K562 (cell line): ENCODE measurements around the gene TIAM1.

ENCODE experiments used
- CTBP1 ChIP-seq: fragments of 450-650 bp; IDR thresholded peaks from 2 replicates; pipeline ENCODE4 v1.6.1; 2016; ENCODE audit warnings: borderline replicate concordance
- DPF2 ChIP-seq: fragments of 450-650 bp; IDR thresholded peaks from 2 replicates; pipeline ENCODE4 v1.6.1; 2016
- EGR1 ChIP-seq: fragments of 450-650 bp; conservative IDR thresholded peaks from 2 replicates; pipeline ENCODE4 v1.6.1; 2017; ENCODE audit warnings: mild to moderate bottlenecking
- JUN ChIP-seq, 2 experiments: sonication (generic) in 1 of 2; formaldehyde crosslinking in 1 of 2; IDR thresholded peaks; 2 replicates each; pipeline versions ENCODE4 v1.6.1 to v1.8.0; 2012 to 2022; ENCODE audit warnings: borderline replicate concordance in 2 of 2, mild to moderate bottlenecking in 2 of 2, improper control_type of control experiment in 1 of 2, low read depth in 1 of 2, low read length in 1 of 2, missing genetic modification reagents in 1 of 2
- MECOM ChIP-seq: fragments of 250-450 bp; sonication (Bioruptor Pico); IDR thresholded peaks from 2 replicates; pipeline ENCODE4 v1.8.0; 2022; ENCODE audit warnings: inconsistent platforms
- MYBL2 ChIP-seq, 2 experiments: fragments of 450-650 bp in 1 of 2; sonication (generic) in 1 of 2; formaldehyde crosslinking in 1 of 2; IDR thresholded peaks; 2 replicates each; pipeline versions ENCODE4 v1.6.1 to v1.8.1; 2017 to 2022; ENCODE audit warnings: borderline replicate concordance in 1 of 2, inconsistent platforms in 1 of 2, low read depth in 1 of 2, mild to moderate bottlenecking in 1 of 2, missing genetic modification reagents in 1 of 2, moderate library complexity in 1 of 2
- NCOA2 ChIP-seq, 2 experiments: fragments of 450-650 bp; IDR thresholded peaks; 2 replicates each; pipeline ENCODE4 v1.6.1; 2018; ENCODE audit warnings: mild to moderate bottlenecking in 2 of 2, moderate library complexity in 1 of 2; ENCODE audit not compliant: partially characterized antibody in 2 of 2
- POLR2A ChIP-seq: fragments of 450-650 bp; conservative IDR thresholded peaks from 2 replicates; pipeline ENCODE4 v1.6.1; 2016
- POLR2AphosphoS5 ChIP-seq: IDR thresholded peaks from 2 replicates; pipeline ENCODE4 v1.6.1; 2011; ENCODE audit warnings: mild to moderate bottlenecking, low read depth, low read length, moderate library complexity; ENCODE audit not compliant: control insufficient read depth, insufficient read depth
- TAF1 ChIP-seq: IDR thresholded peaks from 2 replicates; pipeline ENCODE4 v1.6.1; 2011; ENCODE audit warnings: mild to moderate bottlenecking, low read length, moderate library complexity; ENCODE audit not compliant: insufficient read depth, control insufficient read depth, severe bottlenecking; ENCODE audit errors: extremely low read depth
- TBL1XR1 ChIP-seq, 2 experiments: IDR thresholded peaks; 2 replicates each; pipeline ENCODE4 v1.6.1; 2012; ENCODE audit warnings: improper control_type of control experiment in 2 of 2, low read length in 2 of 2, mild to moderate bottlenecking in 1 of 2
- TF ChIP-seq, protein P1 (sequence below): fragments of 450-650 bp; formaldehyde crosslinking; IDR thresholded peaks from 2 replicates; pipeline ENCODE4 v1.4.0; 2020; ENCODE audit warnings: mild to moderate bottlenecking, moderate library complexity
- TF ChIP-seq, protein P2 (sequence below), 2 experiments: IDR thresholded peaks; 2 replicates each; pipeline ENCODE4 v1.6.1; 2011; ENCODE audit warnings: borderline replicate concordance in 1 of 2, control low read depth in 1 of 2, low read depth in 1 of 2, low read length in 1 of 2, mild to moderate bottlenecking in 1 of 2, mixed read lengths in 1 of 2, moderate library complexity in 1 of 2; ENCODE audit not compliant: insufficient read depth in 1 of 2, insufficient read length in 1 of 2, poor library complexity in 1 of 2, severe bottlenecking in 1 of 2; ENCODE audit errors: extremely low read depth in 1 of 2

DNA sequence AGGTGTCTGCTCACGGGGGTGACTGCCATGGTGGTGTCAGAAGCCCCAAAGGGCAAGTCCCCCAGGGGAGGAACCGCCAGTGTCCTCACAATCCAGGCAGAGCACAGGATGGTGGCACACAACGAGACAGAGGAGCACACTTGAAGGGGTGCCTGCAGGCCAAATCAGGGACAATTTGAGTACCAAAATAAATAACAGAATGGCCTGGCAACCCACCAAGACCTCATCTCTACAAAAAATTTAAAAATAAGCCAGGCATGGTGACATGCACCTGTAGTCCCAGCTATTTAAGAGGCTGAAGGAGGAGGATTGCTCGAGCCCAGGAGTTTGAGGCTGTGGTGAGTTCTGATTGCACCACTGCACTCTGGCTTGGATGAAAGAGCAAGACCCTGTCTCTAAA is 38.2 kb downstream of the TIAM1 start:
- no peak for TF ChIP-seq POLR2A
- TF ChIP-seq, protein P1, sequence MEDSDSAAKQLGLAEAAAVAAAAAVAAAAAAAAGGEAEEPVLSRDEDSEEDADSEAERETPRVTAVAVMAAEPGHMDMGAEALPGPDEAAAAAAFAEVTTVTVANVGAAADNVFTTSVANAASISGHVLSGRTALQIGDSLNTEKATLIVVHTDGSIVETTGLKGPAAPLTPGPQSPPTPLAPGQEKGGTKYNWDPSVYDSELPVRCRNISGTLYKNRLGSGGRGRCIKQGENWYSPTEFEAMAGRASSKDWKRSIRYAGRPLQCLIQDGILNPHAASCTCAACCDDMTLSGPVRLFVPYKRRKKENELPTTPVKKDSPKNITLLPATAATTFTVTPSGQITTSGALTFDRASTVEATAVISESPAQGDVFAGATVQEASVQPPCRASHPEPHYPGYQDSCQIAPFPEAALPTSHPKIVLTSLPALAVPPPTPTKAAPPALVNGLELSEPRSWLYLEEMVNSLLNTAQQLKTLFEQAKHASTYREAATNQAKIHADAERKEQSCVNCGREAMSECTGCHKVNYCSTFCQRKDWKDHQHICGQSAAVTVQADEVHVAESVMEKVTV (CRISPR knock-in tag) = no peak
- TF ChIP-seq POLR2AphosphoS5 = no peak
- no peak for TF ChIP-seq CTBP1
- no peak for TF ChIP-seq JUN (IDR thresholded peaks at IDR 0.05; ENCODE audit: borderline replicate concordance, low read depth, low read length)
- no peak for TF ChIP-seq JUN (CRISPR knock-in tag; IDR thresholded peaks at IDR 0.05; ENCODE audit: borderline replicate concordance)
- TF ChIP-seq, protein P2, sequence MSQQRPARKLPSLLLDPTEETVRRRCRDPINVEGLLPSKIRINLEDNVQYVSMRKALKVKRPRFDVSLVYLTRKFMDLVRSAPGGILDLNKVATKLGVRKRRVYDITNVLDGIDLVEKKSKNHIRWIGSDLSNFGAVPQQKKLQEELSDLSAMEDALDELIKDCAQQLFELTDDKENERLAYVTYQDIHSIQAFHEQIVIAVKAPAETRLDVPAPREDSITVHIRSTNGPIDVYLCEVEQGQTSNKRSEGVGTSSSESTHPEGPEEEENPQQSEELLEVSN (IDR thresholded peaks at IDR 0.05; ENCODE audit: borderline replicate concordance in 1 of 2, extremely low read depth in 1 of 2, insufficient read depth in 1 of 2, insufficient read length in 1 of 2, low read depth in 1 of 2, low read length in 1 of 2, poor library complexity in 1 of 2, severe bottlenecking in 1 of 2) = no peak
- TF ChIP-seq MECOM = no peak
- TF ChIP-seq EGR1 = no peak
- no peak for TF ChIP-seq MYBL2 (IDR thresholded peaks at IDR 0.05; ENCODE audit: low read depth)
- TF ChIP-seq MYBL2 (CRISPR knock-in tag; IDR thresholded peaks at IDR 0.05; ENCODE audit: borderline replicate concordance) = no peak
- no peak for TF ChIP-seq DPF2
- no peak for TF ChIP-seq TAF1
- TF ChIP-seq TBL1XR1 (IDR thresholded peaks at IDR 0.05; ENCODE audit: low read length in 2 of 2) = no peak
- TF ChIP-seq NCOA2 (IDR thresholded peaks at IDR 0.05; ENCODE audit: partially characterized antibody in 2 of 2) = no peak
